ENCODE measurements around the gene NCF2.

NCF2 gene

DNA sequence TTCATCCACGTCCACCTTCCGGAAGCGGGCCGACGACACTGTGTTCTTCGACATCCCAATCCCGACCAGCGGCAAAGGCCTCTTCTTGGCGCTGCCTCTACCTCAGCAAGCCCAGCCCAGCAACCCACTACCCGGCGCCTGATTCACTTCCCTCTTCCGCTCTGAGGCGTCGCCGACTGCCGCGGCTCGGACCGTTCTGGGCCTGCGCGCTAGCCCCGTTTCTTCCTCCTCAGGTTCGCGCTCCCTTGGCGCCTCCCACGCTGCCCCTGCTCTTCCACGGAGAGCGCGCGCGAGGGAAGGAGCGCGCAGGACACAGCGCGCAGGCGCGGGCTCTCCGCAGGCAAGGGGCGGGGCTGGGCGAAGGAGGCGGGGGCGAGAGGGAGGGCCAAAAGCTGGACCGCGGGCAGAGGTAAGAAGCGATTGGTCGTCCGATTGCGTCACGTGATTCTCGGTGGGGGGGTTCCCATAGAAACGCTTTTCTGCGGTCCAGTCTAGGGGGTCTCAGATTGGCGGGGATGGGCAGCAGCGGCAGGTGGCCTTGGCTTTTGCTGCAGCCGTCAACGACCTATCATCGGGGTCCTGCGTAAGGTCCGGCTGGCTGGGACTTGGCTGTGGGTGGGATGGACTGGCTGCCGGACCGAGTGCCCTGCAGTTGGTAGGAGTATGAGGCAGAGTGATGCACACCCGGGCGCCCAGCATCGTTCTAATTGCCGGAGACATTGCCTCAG lies 45.5 kb upstream of the NCF2 start, which contains the start of gene ARPC5:
ARPC5 (minus strand) TSS at position 178 of the 728 bp plus-strand sequence; CDS start at position 54, 124 bp downstream.
- H3K36me3 ChIP-seq (replicated peaks in 1 of 2; ENCODE audit: control insufficient read depth in 2 of 2, insufficient read depth in 2 of 2, low read length in 2 of 2), result peaks cover 0 to 24% of the 10 kb centered on the region in 2 donors
- H3K27me3 ChIP-seq (ENCODE audit: control insufficient read depth in 3 of 3, insufficient read depth in 3 of 3, low read depth in 1 of 3, low read length in 3 of 3), result no peaks in the 10 kb centered on the region
- H2AK5ac ChIP-seq (ENCODE audit: low read depth, low read length), result peak within 1 kb of the TSS; percentile 70
- no peaks in the 10 kb centered on the region for H3K9me3 ChIP-seq (replicated peaks in 1 of 2; ENCODE audit: control insufficient read depth in 2 of 2, insufficient read depth in 1 of 2, low read depth in 1 of 2, low read length in 2 of 2)
- H3K4me2 ChIP-seq (ENCODE audit: insufficient read depth, low read length, poor library complexity, severe bottlenecking), result peak within 1 kb of the TSS; percentile 83
- H3K4me1 ChIP-seq (ENCODE audit: control insufficient read depth in 2 of 2, insufficient read depth in 1 of 2, low read depth in 1 of 2, low read length in 2 of 2), result peaks cover 1 to 14% of the 10 kb centered on the region in 2 donors
- peak within 1 kb of the TSS; percentile 87 for H2BK5ac ChIP-seq (ENCODE audit: low read length)
- no peak within 1 kb of the TSS for H4K91ac ChIP-seq (ENCODE audit: low read depth, low read length, poor library complexity)
- H3K9ac ChIP-seq (ENCODE audit: low read depth, low read length, poor library complexity), result peak within 1 kb of the TSS; percentile 96
- H3K4me3 ChIP-seq (ENCODE audit: low read length in 2 of 2), result peak within 1 kb of the TSS; percentile 94 to 95
- H3K79me1 ChIP-seq (ENCODE audit: low read depth, low read length), result peaks cover 5% of the 10 kb centered on the region
- H2BK12ac ChIP-seq (ENCODE audit: low read length), result no peak within 1 kb of the TSS
- peak within 1 kb of the TSS; percentile 37 for H3K23ac ChIP-seq (ENCODE audit: low read depth, low read length, poor library complexity)
- peak within 1 kb of the TSS; percentile 91 for H3K27ac ChIP-seq (replicated peaks; ENCODE audit: low read length)
- peak; percentile 96 for DNase-seq (ENCODE audit: low spot score)
- H3K14ac ChIP-seq (ENCODE audit: low read length), result peak within 1 kb of the TSS; percentile 21
- no peak within 1 kb of the TSS for H4K8ac ChIP-seq (ENCODE audit: low read depth, low read length)
- H3K4ac ChIP-seq (ENCODE audit: low read length), result peak within 1 kb of the TSS; percentile 53
- H2BK120ac ChIP-seq (ENCODE audit: low read depth, low read length), result peak within 1 kb of the TSS; percentile 50
- peak within 1 kb of the TSS; percentile 85 for H2BK15ac ChIP-seq (ENCODE audit: low read length)
- peak within 1 kb of the TSS; percentile 97 for H2AFZ ChIP-seq (ENCODE audit: low read length)
- WGBS, 2 donors (ENCODE audit: extremely low coverage in 2 of 2, insufficient read length in 2 of 2, insufficient replicate concordance in 1 of 2), result no CpG with 5 or more reads among the region's 65 CpGs
- H3K18ac ChIP-seq (ENCODE audit: low read length), result peak within 1 kb of the TSS; percentile 99

DNA sequence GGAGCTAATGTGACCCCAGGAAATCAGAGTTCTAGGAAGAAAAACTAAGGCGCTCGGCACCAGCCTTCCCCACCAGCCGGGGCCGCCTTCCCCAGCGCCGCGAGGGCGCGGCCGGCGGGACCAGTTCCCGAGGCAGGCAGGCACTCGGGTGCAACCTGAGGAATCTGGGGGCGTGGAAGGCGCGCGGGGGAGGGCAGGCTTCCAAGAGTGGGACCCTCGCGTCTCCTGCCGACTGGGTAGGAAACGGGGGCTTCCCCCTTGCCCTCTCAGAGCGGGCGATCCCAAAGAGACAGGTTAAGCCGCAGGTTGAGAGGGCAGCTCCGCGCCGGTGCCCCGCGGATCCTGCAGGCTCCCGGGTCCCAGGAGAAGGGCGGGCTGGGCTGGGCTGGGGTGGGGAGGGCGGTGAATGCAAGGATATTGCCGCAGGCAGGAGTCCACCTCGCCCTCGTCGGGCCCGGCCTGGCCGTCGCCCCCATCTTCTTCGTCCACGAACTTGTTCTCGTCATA lies 44.9 kb upstream of the NCF2 start:
- Histone ChIP-seq H3K18ac (ENCODE audit: low read length) (peak overlapping the region; percentile 99), H4K91ac (ENCODE audit: low read depth, low read length, poor library complexity) (no peak overlapping the region), H3K4me3 (ENCODE audit: low read length in 2 of 2) (peak overlapping the region; percentile 94 to 95), H2AK5ac (ENCODE audit: low read depth, low read length) (peak overlapping the region; percentile 70), H3K4ac (ENCODE audit: low read length) (peak overlapping the region; percentile 53), H3K4me1 (ENCODE audit: control insufficient read depth in 2 of 2, insufficient read depth in 1 of 2, low read depth in 1 of 2, low read length in 2 of 2) (peaks cover 1 to 14% of the 10 kb centered on the region in 2 donors), H2BK12ac (ENCODE audit: low read length) (no peak overlapping the region), H4K8ac (ENCODE audit: low read depth, low read length) (no peak overlapping the region), H3K23ac (ENCODE audit: low read depth, low read length, poor library complexity) (peak overlapping the region; percentile 37), H2BK15ac (ENCODE audit: low read length) (peak overlapping the region; percentile 85), H3K27ac (replicated peaks; ENCODE audit: low read length) (peak overlapping the region; percentile 91), H2BK5ac (ENCODE audit: low read length) (peak overlapping the region; percentile 87), H2BK120ac (ENCODE audit: low read depth, low read length) (peak overlapping the region; percentile 50), H3K9ac (ENCODE audit: low read depth, low read length, poor library complexity) (peak overlapping the region; percentile 96), H3K14ac (ENCODE audit: low read length) (peak overlapping the region; percentile 21), H3K79me1 (ENCODE audit: low read depth, low read length) (peaks cover 5% of the 10 kb centered on the region), H3K36me3 (replicated peaks in 1 of 2; ENCODE audit: control insufficient read depth in 2 of 2, insufficient read depth in 2 of 2, low read length in 2 of 2) (peaks cover 2 to 30% of the 10 kb centered on the region in 2 donors), H3K27me3 (ENCODE audit: control insufficient read depth in 3 of 3, insufficient read depth in 3 of 3, low read depth in 1 of 3, low read length in 3 of 3) (no peaks in the 10 kb centered on the region), H3K4me2 (ENCODE audit: insufficient read depth, low read length, poor library complexity, severe bottlenecking) (peak overlapping the region; percentile 83), H3K9me3 (replicated peaks in 1 of 2; ENCODE audit: control insufficient read depth in 2 of 2, insufficient read depth in 1 of 2, low read depth in 1 of 2, low read length in 2 of 2) (no peaks in the 10 kb centered on the region), H2AFZ (ENCODE audit: low read length) (peak overlapping the region; percentile 97)
- no CpG with 5 or more reads among the region's 42 CpGs for WGBS, 2 donors (ENCODE audit: extremely low coverage in 2 of 2, insufficient read length in 2 of 2, insufficient replicate concordance in 1 of 2)
- DNase-seq (ENCODE audit: low spot score), result no peak

DNA sequence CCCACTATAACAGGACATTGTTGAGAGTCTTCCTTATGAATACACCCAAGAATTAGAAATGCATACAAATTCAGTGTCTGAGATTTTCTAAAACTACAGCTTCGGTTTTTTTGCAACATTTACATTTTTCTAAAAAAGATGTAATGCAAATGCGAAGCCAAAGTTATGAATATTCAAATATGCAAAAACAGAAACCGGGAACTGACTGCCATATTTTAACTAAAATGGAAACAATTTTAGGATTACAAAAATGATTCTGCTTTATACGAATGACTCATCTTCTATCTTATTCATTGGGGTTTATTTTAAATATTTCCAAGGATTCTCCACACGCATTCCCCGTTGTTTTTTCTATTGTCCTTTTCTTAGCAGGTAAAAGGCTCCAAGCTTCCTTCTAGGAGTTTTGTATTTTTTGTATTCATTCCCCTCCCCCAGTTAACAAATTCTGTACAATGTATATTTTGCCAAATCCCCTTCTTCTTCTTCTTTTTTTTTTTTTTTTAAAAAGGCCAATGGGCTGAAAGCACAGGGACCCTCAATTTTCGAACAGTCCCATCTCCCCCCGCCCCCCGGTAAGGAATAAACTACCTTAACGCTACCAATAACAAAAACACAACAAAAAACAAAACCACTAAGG lies 44.3 kb upstream of the NCF2 start:
- no peaks in the 10 kb centered on the region for H3K27me3 ChIP-seq (ENCODE audit: control insufficient read depth in 3 of 3, insufficient read depth in 3 of 3, low read depth in 1 of 3, low read length in 3 of 3)
- H2BK5ac ChIP-seq (ENCODE audit: low read length), result no peak overlapping the region
- WGBS, 2 donors (ENCODE audit: extremely low coverage in 2 of 2, insufficient read length in 2 of 2, insufficient replicate concordance in 1 of 2), result no CpG with 5 or more reads among the region's 10 CpGs
- H3K9me3 ChIP-seq (replicated peaks in 1 of 2; ENCODE audit: control insufficient read depth in 2 of 2, insufficient read depth in 1 of 2, low read depth in 1 of 2, low read length in 2 of 2), result no peaks in the 10 kb centered on the region
- H2BK120ac ChIP-seq (ENCODE audit: low read depth, low read length), result no peak overlapping the region
- no peak overlapping the region for H3K14ac ChIP-seq (ENCODE audit: low read length)
- H2AFZ ChIP-seq (ENCODE audit: low read length), result peak overlapping the region; percentile 97
- H2AK5ac ChIP-seq (ENCODE audit: low read depth, low read length), result no peak overlapping the region
- no peak overlapping the region for H3K27ac ChIP-seq (replicated peaks; ENCODE audit: low read length)
- no peak overlapping the region for H3K18ac ChIP-seq (ENCODE audit: low read length)
- no peak overlapping the region for H4K8ac ChIP-seq (ENCODE audit: low read depth, low read length)
- no peak overlapping the region for H3K23ac ChIP-seq (ENCODE audit: low read depth, low read length, poor library complexity)
- H3K9ac ChIP-seq (ENCODE audit: low read depth, low read length, poor library complexity), result no peak overlapping the region
- no peak overlapping the region for H4K91ac ChIP-seq (ENCODE audit: low read depth, low read length, poor library complexity)
- peak overlapping the region; percentile 94 to 95 for H3K4me3 ChIP-seq (ENCODE audit: low read length in 2 of 2)
- H3K4me1 ChIP-seq (ENCODE audit: control insufficient read depth in 2 of 2, insufficient read depth in 1 of 2, low read depth in 1 of 2, low read length in 2 of 2), result peaks cover 1 to 14% of the 10 kb centered on the region in 2 donors
- H2BK12ac ChIP-seq (ENCODE audit: low read length), result no peak overlapping the region
- no peak for DNase-seq (ENCODE audit: low spot score)
- peaks cover 5% of the 10 kb centered on the region for H3K79me1 ChIP-seq (ENCODE audit: low read depth, low read length)
- no peak overlapping the region for H2BK15ac ChIP-seq (ENCODE audit: low read length)
- peaks cover 2 to 36% of the 10 kb centered on the region in 2 donors for H3K36me3 ChIP-seq (replicated peaks in 1 of 2; ENCODE audit: control insufficient read depth in 2 of 2, insufficient read depth in 2 of 2, low read length in 2 of 2)
- no peak overlapping the region for H3K4ac ChIP-seq (ENCODE audit: low read length)
- no peak overlapping the region for H3K4me2 ChIP-seq (ENCODE audit: insufficient read depth, low read length, poor library complexity, severe bottlenecking)
